Measurements from ENCODE around the gene LNPEP. TPM values are rescaled to one million over a fixed set of nuclear protein-coding genes. Genes with fewer than 3 reads are reported as not detected.

Gene LNPEP
- total RNA-seq, 2 donors from 2014 or later = 72.4 to 80.7 TPM

- no peak overlapping the region for H3K27ac Mint-ChIP-seq
Measured at GRCh38 chr5:97041239-97041638, 105.4 kb downstream of the LNPEP start.

DNA sequence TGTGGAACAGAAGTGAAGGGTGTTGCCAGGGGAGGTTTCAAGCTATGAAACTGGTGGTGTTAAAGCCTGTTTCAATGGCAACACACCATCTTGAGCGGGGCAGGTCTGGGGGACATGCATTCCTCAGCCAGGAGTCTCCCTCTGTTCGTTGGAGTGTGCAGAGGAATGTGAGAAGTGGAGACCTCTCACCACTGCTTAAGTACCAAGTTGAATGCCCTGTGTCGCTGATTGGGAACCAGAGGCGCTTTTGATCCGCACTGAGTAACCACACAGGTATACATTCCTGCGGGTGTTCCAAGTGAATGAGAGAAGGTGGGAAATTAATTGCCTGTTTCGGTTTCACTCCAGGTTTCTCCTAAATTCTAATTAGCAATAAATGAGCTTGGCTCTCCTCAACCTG lies 107.1 kb downstream of the LNPEP start:
- no peak overlapping the region for H3K4me3 Mint-ChIP-seq
- no peak for DNase-seq
- no peak for ATAC-seq
- no peaks in the 10 kb centered on the region for H3K27me3 Mint-ChIP-seq
- no peak overlapping the region for H3K27ac Mint-ChIP-seq
- H3K9me3 ChIP-seq (ENCODE audit: control insufficient read depth, low read length, poor library complexity, severe bottlenecking) = no peaks in the 10 kb centered on the region
- peaks cover 5% of the 10 kb centered on the region for H3K4me1 Mint-ChIP-seq
- no peaks in the 10 kb centered on the region for H3K36me3 Mint-ChIP-seq (ENCODE audit: low read depth)

More at GRCh38 chr5:97041239-97041638, 105.4 kb downstream of the LNPEP start:
- H3K4me1 Mint-ChIP-seq = peaks cover 5% of the 10 kb centered on the region
- no peaks in the 10 kb centered on the region for H3K9me3 ChIP-seq (ENCODE audit: control insufficient read depth, low read length, poor library complexity, severe bottlenecking)
- DNase-seq (no peak), ATAC-seq (no peak)
- H3K4me3 Mint-ChIP-seq = no peak overlapping the region
- H3K36me3 Mint-ChIP-seq (ENCODE audit: low read depth) = peaks cover 4% of the 10 kb centered on the region
- no peaks in the 10 kb centered on the region for H3K27me3 Mint-ChIP-seq

GRCh38 chr5:97043511-97043910 lies 107.6 kb downstream of the LNPEP start:
- H3K4me1 Mint-ChIP-seq = peaks cover 5% of the 10 kb centered on the region
- H3K27me3 Mint-ChIP-seq = no peaks in the 10 kb centered on the region
- DNase-seq (no peak), ATAC-seq (no peak)
- H3K4me3 Mint-ChIP-seq = no peak overlapping the region
- H3K9me3 ChIP-seq (ENCODE audit: control insufficient read depth, low read length, poor library complexity, severe bottlenecking) = no peaks in the 10 kb centered on the region
- H3K27ac Mint-ChIP-seq = no peak overlapping the region
- no peaks in the 10 kb centered on the region for H3K36me3 Mint-ChIP-seq (ENCODE audit: low read depth)

DNA sequence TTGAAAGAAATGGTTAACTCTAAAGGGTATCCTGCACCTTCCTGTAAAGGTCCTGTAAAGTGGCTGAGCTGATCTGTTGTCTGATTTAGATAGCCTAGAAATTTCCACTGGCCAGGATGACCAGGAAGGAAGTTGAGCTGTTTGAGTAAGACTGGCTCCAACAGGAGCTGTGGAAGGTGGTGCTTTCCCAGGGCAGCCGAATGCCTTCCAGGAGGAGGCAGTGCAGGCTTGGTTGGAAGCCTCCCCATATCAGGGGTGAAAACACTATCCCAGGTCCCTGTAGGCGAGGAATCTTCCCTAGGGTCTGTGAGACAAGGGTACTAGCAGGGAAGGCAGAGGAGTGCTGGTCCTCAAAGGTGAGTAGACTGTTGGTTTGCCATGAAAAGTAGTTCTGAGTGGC lies 108.2 kb downstream of the LNPEP start:
- Mint-ChIP-seq H3K36me3 (ENCODE audit: low read depth) (no peaks in the 10 kb centered on the region), H3K27ac (no peak overlapping the region), H3K4me3 (no peak overlapping the region), H3K4me1 (peaks cover 5% of the 10 kb centered on the region), H3K27me3 (no peaks in the 10 kb centered on the region)
- H3K9me3 ChIP-seq (ENCODE audit: control insufficient read depth, low read length, poor library complexity, severe bottlenecking) = no peaks in the 10 kb centered on the region
- ATAC-seq (no peak), DNase-seq (no peak)

DNA sequence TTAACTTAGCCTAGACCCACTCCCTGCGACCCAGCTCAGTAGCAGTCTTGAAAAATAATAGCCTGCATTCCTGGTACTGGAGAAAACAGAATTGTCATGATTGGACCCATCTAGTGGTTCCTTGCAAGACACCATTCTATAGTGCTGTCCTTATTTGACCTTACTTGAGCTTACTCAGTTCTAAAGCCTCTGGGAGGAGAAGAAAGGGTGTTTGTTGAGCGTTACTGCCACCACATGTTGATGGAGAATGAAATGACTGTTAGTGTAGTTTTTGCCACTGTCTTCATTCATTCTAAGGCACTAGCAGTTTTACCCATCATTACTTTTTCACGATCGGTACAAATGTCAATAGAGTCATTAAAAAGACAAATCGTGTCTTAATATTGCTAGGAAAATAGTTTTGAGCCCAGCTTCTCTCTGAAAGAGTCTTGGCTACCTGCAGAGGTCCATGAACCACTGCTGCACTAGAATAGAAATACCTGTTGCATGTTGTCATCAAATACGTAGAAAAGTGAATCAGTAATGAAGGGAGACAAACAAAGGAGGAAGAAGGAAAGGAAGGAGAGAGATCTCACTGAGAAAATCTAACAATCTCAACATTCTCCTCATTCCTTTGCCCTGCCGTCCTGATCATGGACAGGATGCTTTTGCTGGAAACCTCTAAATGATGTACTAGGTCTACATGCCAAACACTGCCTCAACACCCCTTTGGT lies 110.5 kb downstream of the LNPEP start:
- no peaks in the 10 kb centered on the region for H3K9me3 ChIP-seq (ENCODE audit: control insufficient read depth, low read length, poor library complexity, severe bottlenecking)
- no peak overlapping the region for H3K4me3 Mint-ChIP-seq
- H3K27me3 Mint-ChIP-seq = no peaks in the 10 kb centered on the region
- no peak for DNase-seq
- peaks cover 5% of the 10 kb centered on the region for H3K4me1 Mint-ChIP-seq
- no peak for ATAC-seq
- no peaks in the 10 kb centered on the region for H3K36me3 Mint-ChIP-seq (ENCODE audit: low read depth)
- H3K27ac Mint-ChIP-seq = no peak overlapping the region

- Mint-ChIP-seq H3K4me1 (peaks cover 5% of the 10 kb centered on the region), H3K36me3 (ENCODE audit: low read depth) (no peaks in the 10 kb centered on the region), H3K4me3 (no peak overlapping the region), H3K27ac (no peak overlapping the region), H3K27me3 (no peaks in the 10 kb centered on the region)
- no peak for DNase-seq
- no peaks in the 10 kb centered on the region for H3K9me3 ChIP-seq (ENCODE audit: control insufficient read depth, low read length, poor library complexity, severe bottlenecking)
- ATAC-seq = no peak
Measured at GRCh38 chr5:97047076-97047475, 111.2 kb downstream of the LNPEP start.

- Mint-ChIP-seq H3K36me3 (ENCODE audit: low read depth) (peaks cover 3% of the 10 kb centered on the region), H3K4me3 (no peak overlapping the region)
Measured at GRCh38 chr5:97049175-97049574, 113.3 kb downstream of the LNPEP start.

GRCh38 chr5:97056263-97056662 lies 120.4 kb downstream of the LNPEP start:
- no peak for DNase-seq
- no peaks in the 10 kb centered on the region for H3K9me3 ChIP-seq (ENCODE audit: control insufficient read depth, low read length, poor library complexity, severe bottlenecking)
- ATAC-seq = no peak
- Mint-ChIP-seq H3K27me3 (peaks cover 7% of the 10 kb centered on the region), H3K4me1 (no peaks in the 10 kb centered on the region), H3K4me3 (no peak overlapping the region), H3K36me3 (ENCODE audit: low read depth) (peaks cover 6% of the 10 kb centered on the region), H3K27ac (no peak overlapping the region)

More at GRCh38 chr5:97049175-97049574, 113.3 kb downstream of the LNPEP start:
- Mint-ChIP-seq H3K4me1 (peaks cover 5% of the 10 kb centered on the region), H3K27me3 (no peaks in the 10 kb centered on the region), H3K27ac (no peak overlapping the region)
- DNase-seq = no peak
- no peaks in the 10 kb centered on the region for H3K9me3 ChIP-seq (ENCODE audit: control insufficient read depth, low read length, poor library complexity, severe bottlenecking)
- ATAC-seq = no peak

- no peak overlapping the region for H3K4me3 Mint-ChIP-seq
- no peaks in the 10 kb centered on the region for H3K9me3 ChIP-seq (ENCODE audit: control insufficient read depth, low read length, poor library complexity, severe bottlenecking)
- H3K36me3 Mint-ChIP-seq (ENCODE audit: low read depth) = no peaks in the 10 kb centered on the region
- H3K4me1 Mint-ChIP-seq = no peaks in the 10 kb centered on the region
- no peak overlapping the region for H3K27ac Mint-ChIP-seq
- peaks cover 9% of the 10 kb centered on the region for H3K27me3 Mint-ChIP-seq
- ATAC-seq = no peak
- no peak for DNase-seq
Measured at GRCh38 chr5:97062046-97062445, 126.2 kb downstream of the LNPEP start.

DNA sequence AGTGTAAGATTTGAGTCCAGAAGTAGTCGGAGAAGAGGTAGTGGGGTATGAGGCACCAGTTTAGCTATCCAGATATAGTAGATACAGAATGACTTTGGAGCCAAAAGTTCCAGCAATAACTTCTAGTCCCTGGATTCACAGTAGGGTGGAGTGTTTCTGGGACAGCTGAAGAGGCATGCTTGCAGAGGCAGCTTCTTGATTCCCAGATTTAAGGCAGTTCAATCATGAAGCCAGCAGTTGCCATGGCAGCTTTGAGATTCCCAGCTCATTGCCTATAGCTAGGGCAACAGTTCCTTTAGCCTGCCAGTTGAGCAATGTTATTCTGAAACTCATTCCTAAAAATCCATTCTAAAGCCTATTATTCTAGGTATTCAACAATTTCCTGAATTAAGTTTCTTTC lies 127.4 kb downstream of the LNPEP start:
- H3K4me3 Mint-ChIP-seq = no peak overlapping the region
- no peak overlapping the region for H3K27ac Mint-ChIP-seq
- ATAC-seq = no peak
- H3K4me1 Mint-ChIP-seq = no peaks in the 10 kb centered on the region
- no peaks in the 10 kb centered on the region for H3K9me3 ChIP-seq (ENCODE audit: control insufficient read depth, low read length, poor library complexity, severe bottlenecking)
- no peaks in the 10 kb centered on the region for H3K36me3 Mint-ChIP-seq (ENCODE audit: low read depth)
- DNase-seq = no peak
- peaks cover 12% of the 10 kb centered on the region for H3K27me3 Mint-ChIP-seq

GRCh38 chr5:97065475-97065874 lies 129.6 kb downstream of the LNPEP start:
- no peak overlapping the region for H3K27ac Mint-ChIP-seq
- H3K4me3 Mint-ChIP-seq = no peak overlapping the region
- no peaks in the 10 kb centered on the region for H3K4me1 Mint-ChIP-seq
- no peak for DNase-seq
- H3K27me3 Mint-ChIP-seq = peaks cover 25% of the 10 kb centered on the region
- no peak for ATAC-seq
- H3K36me3 Mint-ChIP-seq (ENCODE audit: low read depth) = peaks cover 4% of the 10 kb centered on the region
- no peaks in the 10 kb centered on the region for H3K9me3 ChIP-seq (ENCODE audit: control insufficient read depth, low read length, poor library complexity, severe bottlenecking)

- H3K27me3 Mint-ChIP-seq = peaks cover 27% of the 10 kb centered on the region
- no peak overlapping the region for H3K4me3 Mint-ChIP-seq
- no peaks in the 10 kb centered on the region for H3K4me1 Mint-ChIP-seq
- DNase-seq = no peak
- ATAC-seq = no peak
- H3K9me3 ChIP-seq (ENCODE audit: control insufficient read depth, low read length, poor library complexity, severe bottlenecking) = no peaks in the 10 kb centered on the region
- no peak overlapping the region for H3K27ac Mint-ChIP-seq
- H3K36me3 Mint-ChIP-seq (ENCODE audit: low read depth) = peaks cover 4% of the 10 kb centered on the region
Measured at GRCh38 chr5:97067296-97067850, 131.5 kb downstream of the LNPEP start.

- Mint-ChIP-seq H3K27ac (no peak overlapping the region), H3K27me3 (peaks cover 21% of the 10 kb centered on the region), H3K36me3 (ENCODE audit: low read depth) (peaks cover 4% of the 10 kb centered on the region), H3K4me1 (no peaks in the 10 kb centered on the region), H3K4me3 (no peak overlapping the region)
- DNase-seq = no peak
- no peak for ATAC-seq
- H3K9me3 ChIP-seq (ENCODE audit: control insufficient read depth, low read length, poor library complexity, severe bottlenecking) = no peaks in the 10 kb centered on the region
Measured at GRCh38 chr5:97070234-97070633, 134.4 kb downstream of the LNPEP start.

DNA sequence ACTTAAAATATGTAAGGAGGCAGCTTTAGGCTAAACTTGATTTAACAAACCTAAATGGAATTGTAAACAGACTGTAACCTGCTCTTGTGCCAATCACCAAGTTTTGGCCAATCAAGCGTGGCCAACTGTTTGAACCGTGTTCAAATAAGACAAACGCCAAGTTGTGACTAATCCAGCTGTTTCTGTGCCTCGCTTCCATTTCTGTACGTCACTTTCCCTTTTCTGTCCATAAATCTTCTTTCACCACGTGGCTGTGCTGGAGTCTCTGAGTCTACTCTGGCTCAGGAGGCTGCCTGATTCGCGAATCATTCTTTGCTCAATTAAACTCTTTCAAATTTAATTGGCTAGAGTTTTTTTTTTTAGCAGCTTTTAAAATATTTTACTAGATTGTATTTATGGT lies 135.2 kb downstream of the LNPEP start:
- ATAC-seq = no peak
- peaks cover 4% of the 10 kb centered on the region for H3K36me3 Mint-ChIP-seq (ENCODE audit: low read depth)

More for the DNA sequence above, 135.2 kb downstream of the LNPEP start:
- Mint-ChIP-seq H3K4me1 (no peaks in the 10 kb centered on the region), H3K27me3 (peaks cover 21% of the 10 kb centered on the region), H3K27ac (no peak overlapping the region), H3K4me3 (no peak overlapping the region)
- no peaks in the 10 kb centered on the region for H3K9me3 ChIP-seq (ENCODE audit: control insufficient read depth, low read length, poor library complexity, severe bottlenecking)
- DNase-seq = no peak
